Esophagus muscularis mucosa (tissue), 4 donors: ENCODE results near the gene NCAM1.

Experiments
- EP300 ChIP-seq: sonication (generic); formaldehyde crosslinking; IDR thresholded peaks from one replicate; pipeline ENCODE4 v1.6.1; 2017; ENCODE audit warnings: antibody characterized with exemption
- POLR2A ChIP-seq: fragments of 450-650 bp; IDR thresholded peaks from one replicate; pipeline ENCODE4 v1.6.1; 2017; ENCODE audit warnings: antibody characterized with exemption, moderate library complexity, mild to moderate bottlenecking, low read depth
- POLR2AphosphoS5 ChIP-seq, 2 donors: sonication (generic); formaldehyde crosslinking; IDR thresholded peaks; one replicate each; pipeline ENCODE4 v1.6.1; 2017; ENCODE audit warnings: antibody characterized with exemption in 2 of 2
- TF ChIP-seq, protein P1 (sequence below), 3 experiments: fragments of 200-600 bp in 2 of 3; fragments of 450-650 bp in 1 of 3; sonication (generic) in 2 of 3; IDR thresholded peaks; one replicate each; pipeline ENCODE4 v1.5.1; 2017 to 2019; ENCODE audit warnings: antibody characterized with exemption in 3 of 3, mild to moderate bottlenecking in 2 of 3, moderate library complexity in 1 of 3

DNA sequence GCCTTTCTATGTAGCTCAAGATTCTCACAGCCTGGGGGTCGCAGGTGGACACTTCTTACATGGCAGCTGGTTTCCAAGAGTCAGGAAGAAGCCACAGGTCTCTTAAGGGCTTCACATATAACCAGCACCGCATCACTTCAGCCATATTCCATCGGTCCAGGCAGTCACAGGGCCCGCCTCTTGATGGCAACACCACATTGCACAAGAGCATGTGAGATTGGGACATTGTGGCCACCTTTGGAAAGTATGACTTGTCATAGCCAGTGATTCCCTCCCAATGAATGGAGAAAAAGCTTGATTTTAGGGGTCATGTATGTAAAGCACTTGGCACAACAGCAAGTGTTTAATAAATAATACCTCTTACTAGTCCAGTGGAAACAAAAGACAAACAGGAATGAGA lies 98.3 kb downstream of the NCAM1 start:
- TF ChIP-seq, protein P1, sequence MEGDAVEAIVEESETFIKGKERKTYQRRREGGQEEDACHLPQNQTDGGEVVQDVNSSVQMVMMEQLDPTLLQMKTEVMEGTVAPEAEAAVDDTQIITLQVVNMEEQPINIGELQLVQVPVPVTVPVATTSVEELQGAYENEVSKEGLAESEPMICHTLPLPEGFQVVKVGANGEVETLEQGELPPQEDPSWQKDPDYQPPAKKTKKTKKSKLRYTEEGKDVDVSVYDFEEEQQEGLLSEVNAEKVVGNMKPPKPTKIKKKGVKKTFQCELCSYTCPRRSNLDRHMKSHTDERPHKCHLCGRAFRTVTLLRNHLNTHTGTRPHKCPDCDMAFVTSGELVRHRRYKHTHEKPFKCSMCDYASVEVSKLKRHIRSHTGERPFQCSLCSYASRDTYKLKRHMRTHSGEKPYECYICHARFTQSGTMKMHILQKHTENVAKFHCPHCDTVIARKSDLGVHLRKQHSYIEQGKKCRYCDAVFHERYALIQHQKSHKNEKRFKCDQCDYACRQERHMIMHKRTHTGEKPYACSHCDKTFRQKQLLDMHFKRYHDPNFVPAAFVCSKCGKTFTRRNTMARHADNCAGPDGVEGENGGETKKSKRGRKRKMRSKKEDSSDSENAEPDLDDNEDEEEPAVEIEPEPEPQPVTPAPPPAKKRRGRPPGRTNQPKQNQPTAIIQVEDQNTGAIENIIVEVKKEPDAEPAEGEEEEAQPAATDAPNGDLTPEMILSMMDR (IDR thresholded peaks at IDR 0.05): no peak
- TF ChIP-seq POLR2A: no peak
- no peak for TF ChIP-seq EP300
- TF ChIP-seq POLR2AphosphoS5 (IDR thresholded peaks at IDR 0.05): no peak
